Activated CD4-positive, CD25-positive, alpha-beta regulatory T cell treated with anti-CD3 and anti-CD28 coated beads, Interleukin-2, amount 50 U/mL, for 72 hours (primary cell): Measurements from ENCODE around the gene TCF15.

Source experiments
- DNase-seq: peaks from one replicate; pipeline ENCODE4 v3.0.0; 2021

The TCF15 gene, protein sequence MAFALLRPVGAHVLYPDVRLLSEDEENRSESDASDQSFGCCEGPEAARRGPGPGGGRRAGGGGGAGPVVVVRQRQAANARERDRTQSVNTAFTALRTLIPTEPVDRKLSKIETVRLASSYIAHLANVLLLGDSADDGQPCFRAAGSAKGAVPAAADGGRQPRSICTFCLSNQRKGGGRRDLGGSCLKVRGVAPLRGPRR

DNA sequence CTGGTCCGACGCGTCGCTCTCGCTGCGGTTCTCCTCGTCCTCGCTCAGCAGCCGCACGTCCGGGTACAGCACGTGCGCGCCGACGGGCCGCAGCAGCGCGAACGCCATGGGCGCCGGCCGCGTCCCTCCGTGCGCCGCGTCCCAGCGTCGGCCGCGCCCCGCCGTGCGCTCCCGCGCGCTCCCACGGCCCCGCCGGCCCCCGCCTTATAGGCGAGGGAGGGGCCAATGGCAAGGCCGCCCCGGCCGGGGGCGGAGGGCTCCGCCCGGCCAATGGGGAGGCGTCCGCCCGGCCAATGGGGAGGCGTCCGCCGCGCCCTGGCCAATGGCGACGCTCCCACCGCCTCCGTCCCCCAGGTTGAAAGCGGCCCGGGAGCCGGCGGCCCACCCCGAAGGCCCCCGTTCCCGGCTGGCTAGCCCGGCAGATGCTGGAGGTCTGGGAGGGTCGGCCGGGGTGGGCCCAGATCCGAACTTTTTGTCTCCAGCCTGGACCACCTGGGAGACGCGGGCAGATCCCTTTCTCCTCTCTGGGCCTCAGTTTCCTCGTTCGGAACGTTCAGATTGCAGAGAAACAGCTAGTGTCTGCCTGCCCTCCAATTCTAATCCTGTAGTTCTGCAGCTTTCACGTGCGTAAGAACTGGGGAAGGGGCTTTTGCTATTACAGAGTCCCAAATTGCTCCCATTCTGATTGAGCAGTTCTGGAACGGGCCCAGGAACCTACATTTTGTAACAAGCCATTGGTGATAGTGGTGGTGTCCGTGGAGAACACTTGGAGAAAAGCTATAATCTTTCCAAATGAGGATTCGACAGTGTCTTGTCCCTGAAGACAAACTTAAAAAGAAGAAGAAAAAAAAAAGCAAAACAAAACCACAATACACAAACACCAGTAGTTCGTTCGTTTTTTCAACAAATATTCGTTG, at the start of gene TCF15:
TCF15 (minus strand) TSS at position 180 of the 917 bp plus-strand sequence; CDS start at position 108, 72 bp downstream.
- DNase-seq = no peak

DNA sequence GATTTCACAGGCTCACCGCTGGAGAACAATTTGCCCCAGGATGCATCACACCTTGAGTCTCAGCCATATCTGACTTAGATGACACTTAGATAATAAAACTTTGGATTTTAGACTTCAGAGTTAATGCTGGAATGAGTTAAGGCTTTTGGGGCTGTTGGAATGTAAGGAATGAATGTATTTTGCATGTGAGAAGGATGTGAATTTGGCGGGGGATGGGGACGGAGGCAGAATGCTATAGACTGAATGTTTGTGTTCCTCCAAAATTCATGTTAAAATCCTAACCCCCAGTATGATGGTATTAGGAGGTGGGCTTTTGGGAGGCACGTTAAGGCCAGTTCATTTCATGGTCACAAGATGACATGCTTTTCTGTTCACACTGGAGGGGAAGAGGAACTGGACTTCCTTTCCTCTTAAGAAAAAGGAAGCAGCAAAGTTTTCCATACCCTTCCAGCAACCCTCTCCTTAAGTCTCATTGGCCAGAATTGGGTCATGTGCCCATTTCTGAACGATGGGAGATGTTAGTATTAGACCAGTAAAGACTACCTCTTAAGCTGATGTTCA, 48.7 kb upstream of the TCF15 start:
- no peak for DNase-seq

DNA sequence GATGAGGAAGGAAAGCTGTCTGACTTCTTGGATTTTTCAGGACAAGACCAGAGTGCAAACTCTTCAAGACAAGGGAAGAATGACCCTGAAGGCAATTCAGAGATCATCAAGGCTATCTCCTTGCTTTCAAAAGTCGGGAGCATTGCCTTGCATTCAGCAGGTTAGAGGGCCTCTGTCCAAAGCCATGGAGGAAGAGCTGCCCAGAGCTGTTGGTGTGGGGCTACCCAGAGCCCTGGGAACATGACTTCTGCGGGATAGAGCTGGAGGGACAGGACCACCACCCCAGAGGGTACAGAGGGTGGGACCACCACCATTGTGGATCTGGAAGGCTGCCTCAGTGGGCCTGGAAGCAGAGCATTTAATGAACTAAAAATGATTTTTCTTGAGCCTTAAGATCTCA, 48.1 kb upstream of the TCF15 start:
- no peak for DNase-seq

DNA sequence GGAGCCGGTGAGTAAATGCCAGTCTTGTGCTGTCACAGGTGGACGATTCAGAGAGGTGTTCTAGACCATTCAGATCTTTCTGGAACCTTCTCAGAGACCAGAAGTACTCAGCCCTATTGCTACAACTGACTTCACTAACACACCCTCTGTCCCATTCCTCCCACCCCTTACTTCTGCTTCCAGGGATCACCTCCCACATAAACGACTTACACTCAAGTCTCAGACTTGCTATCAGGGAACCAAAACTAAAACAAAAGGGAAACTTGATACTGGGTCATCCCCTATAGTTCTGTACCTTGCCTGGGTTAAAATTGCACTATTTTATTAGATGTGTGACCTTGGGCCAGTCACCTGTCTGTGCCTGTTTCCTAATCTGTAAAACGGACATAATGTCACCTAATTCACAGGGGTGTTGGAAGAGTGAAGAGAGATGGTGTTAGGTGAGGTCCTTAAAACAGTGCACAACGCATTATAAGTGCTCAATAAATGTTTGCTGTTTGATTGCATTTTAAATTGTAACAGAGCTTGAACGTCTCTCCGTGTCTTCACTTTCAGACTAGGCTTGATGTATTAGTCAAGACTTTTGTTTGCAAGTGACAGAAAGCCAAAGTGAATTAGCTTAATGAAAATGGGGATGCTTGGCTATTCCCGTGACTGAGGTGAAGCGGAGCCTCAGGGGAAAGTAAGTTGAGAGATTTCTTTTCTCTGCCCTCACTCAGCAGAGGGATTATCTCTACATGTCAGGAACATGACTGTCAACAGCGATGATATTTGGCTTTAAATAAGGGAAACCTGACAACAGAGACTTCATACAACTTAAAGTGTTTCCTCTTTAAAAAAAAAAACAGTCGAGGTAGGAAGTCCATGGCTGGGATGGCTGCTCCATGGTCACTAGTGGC, 45.9 kb upstream of the TCF15 start:
- no peak for DNase-seq

DNA sequence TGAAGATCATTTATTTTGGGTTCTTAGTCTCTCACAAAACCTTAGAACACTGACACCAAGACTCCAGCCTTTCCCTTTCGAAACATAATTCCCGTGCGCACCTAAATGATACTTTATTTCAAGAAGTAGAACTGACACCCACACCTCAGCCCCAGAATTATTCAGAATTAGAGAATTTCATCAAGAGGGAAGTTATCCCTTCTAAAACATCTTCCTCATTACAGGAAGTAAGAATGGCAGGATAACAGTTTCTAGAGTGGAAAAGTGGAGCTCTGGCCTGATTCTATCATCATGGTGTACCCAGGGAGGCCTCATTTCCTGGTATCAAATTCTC, 44.3 kb upstream of the TCF15 start:
- DNase-seq = no peak

DNA sequence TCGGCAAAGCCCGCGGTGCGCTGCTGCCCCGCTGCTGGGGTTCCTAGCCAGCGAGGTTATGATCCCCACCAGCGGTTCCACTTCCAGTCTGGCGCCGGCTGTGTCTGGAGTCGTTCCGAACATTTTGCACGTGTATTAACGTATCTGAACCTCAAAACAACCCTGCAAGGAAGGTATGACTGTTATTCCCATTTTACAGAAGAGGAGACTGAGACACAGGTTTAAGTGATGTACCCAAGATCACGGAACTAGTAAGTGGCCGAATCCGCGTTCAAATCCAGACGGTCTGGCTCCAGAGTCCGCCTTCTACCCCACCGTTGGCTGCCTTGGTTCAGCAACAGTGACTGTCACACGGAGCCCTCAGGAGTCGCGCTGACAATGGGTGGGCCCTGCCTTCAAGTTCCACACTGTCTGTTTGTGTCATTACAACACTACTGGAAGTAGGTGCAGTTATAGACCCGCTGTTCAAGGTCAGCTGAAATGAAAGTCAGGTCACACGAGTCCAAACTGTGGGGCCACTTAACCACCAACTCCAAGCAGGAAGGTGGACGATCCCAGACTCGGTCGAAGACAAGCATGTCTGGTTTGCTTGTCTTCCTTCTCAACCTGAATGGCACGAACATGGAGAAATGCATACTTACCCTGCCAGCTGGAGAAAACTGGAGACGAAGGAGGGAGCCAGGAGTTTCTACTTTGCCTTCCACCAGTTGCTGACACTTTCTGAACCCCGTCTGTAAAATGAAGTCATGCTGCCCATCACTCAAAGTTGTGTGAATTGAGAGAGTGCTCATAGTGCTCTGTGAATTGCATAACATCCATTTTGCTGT, 43.7 kb upstream of the TCF15 start:
- DNase-seq = no peak

DNA sequence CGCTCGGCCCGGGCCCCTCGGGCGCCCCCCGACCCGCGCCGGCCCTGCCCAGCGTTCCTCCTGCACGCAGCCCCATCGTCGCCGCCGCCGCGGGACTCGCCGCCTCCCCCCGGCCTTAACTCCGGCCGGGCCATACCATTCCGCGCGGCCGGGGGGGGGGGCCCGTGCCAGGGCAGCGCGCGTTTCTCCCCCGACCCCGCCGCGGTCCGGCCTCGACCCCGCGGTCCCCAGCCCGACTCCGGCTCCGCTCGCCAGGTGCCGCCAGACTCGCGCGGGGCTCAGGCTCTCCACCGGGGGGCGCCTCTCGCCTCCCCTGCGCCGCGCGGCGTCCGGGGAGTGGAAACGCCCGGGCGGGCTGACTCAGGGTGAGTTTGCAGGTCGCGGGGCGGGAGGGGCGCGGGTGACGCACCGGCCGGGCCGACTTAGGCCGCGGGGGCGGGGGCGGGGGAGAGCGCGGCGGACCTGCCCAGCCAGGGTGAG, 43.0 kb upstream of the TCF15 start, which contains the start of gene SRXN1:
SRXN1 (minus strand) TSS at position 91 of the 480 bp plus-strand sequence; CDS start at position 76, 15 bp downstream.
- DNase-seq = peak; percentile 88

DNA sequence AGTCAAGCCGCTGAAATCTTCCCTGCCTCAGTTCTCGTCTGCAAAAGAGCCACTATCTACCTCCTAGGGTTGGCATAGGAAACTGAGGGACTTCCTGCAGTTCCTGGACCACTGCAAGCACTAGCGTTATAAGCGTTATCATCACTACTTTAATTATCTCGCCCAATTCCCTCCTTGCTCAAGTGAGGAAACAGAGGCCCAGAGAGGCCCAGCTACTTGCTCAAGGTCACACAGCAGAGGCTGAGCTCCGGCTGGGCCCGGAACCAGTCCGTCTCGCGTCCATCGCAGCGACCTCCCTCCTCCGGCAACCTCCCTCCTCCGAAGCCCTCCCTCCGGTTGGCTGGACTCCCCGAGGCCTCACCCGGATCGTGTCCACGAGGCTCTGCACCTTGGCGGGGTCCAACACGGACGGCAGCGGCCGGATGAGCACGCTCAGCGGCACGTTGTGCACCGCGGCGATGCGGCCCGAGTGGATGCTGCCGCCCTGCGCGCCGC, 42.6 kb upstream of the TCF15 start:
- no peak for DNase-seq

DNA sequence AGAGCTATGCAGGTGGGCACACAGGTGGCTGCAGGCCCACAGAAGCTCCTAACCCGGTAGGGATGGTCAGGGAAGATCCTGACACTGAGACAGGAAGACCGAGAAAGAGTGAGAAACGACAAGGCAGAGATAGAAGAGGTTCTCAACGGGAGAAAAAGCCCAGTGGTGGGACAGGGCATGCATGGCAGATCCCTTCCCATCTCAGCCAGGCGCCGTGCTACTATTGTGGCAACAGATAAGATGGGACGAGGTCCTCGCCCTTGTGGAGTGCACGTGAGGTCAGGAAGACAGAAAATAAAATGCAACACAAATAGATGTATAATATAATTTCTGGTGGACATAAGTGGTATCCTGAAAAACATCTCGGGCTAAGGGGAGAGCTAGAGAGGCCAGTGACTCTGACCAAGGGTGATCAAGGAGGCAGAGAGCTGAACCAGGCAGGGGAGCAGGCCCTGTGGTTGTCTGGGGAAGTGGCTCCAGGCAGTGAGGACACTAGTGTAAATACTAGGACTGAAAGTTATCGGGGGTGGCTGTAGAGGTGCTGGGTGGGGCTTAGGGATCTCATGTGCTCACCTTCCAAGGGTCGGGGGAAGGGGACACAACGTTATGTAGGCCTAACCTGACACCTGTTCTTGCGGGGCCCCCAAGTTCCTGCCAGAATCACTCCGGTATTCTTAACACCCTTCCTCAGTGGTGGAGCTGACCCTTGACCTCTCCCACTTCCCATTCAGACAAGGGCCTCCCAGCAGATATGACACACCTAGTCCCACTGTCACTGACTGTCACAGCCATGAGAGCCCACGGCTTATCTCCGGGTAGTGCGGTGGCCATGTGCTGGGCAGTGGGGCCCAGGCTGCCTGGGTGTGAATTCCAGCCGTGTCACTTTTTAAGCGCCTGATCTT, 41.9 kb upstream of the TCF15 start:
- no peak for DNase-seq

DNA sequence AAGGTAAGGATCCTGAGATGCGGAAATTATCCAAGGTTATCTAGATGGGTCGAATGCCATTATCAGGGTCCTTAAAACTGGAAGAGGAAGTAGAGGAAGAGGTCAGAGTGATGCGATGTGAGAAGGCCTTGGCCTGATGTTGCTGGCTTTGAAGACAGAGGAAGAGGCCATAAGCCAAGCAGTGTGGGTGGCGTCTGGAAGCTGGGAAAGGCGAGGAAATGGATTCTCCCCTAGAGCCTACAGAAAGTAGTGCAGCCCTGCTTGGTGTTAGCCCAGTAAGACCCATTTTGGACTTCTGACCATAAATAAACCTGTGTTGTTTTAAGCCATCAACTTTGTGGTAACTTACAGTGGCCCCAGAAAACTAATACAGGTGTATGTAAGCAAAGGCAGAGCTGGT, 40.8 kb upstream of the TCF15 start:
- DNase-seq = no peak

DNA sequence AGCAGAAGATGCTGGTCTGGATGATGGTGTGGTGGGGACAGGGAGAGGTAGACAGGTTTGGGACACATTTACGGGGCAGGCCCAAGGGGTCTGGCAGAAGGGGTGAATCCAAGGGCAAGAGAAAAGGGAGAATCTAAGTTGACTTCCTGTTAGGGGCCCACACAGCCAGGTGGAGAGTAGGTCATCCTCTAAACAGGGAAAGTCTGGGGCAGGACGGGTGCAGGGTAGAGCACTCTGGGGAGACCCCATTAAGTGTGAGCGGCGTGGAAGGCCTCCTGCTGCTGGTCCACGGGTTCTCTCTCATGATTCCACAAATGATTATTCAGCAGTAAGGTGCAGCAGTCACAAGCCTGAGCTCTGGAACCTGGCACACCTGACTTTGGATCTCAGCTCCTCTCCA, 40.2 kb upstream of the TCF15 start:
- DNase-seq = no peak

DNA sequence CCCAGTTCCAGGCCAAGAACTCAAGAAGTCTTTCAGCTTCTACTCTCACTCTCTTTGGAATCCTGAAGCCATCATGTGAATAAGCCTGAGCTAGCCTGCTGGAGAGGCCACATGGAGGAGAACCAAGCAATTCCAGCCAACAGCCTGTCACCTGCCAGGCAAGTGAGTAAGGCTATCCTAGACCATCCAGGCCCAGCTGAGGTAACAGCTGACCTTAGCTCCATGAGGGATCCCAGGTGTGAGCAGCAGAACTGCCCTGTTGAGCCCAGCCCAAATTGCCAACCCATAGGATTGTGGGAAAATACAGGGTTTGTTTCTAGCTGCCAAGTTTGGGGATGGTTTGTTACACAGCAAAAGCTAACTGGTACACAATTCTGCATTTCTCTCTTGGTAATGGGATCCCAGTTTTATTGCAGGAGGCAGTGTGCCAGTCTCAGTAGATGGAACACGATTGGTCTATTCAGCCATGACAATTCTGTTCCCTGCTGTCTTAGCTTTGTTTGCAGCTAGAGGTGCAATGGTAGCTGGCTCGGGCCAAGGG, 37.4 kb upstream of the TCF15 start:
- DNase-seq = no peak

DNA sequence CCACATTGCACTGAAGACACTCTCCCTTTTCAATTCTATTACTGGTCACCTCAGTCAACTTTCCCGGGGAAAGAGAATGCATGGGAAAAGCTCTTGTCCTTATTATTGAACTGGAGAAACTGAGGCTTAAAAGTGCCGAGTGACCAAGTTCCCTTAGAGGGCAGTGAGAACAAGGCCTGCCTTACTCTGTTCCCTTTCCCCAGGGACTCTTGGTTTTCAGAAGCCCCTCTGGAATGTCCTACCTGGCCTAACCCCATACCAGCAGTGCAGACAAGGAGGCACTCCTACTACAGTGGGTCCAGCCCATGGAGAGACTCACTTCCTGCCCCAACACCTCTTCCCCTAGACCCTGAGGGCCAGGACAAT, 36.7 kb upstream of the TCF15 start:
- no peak for DNase-seq

DNA sequence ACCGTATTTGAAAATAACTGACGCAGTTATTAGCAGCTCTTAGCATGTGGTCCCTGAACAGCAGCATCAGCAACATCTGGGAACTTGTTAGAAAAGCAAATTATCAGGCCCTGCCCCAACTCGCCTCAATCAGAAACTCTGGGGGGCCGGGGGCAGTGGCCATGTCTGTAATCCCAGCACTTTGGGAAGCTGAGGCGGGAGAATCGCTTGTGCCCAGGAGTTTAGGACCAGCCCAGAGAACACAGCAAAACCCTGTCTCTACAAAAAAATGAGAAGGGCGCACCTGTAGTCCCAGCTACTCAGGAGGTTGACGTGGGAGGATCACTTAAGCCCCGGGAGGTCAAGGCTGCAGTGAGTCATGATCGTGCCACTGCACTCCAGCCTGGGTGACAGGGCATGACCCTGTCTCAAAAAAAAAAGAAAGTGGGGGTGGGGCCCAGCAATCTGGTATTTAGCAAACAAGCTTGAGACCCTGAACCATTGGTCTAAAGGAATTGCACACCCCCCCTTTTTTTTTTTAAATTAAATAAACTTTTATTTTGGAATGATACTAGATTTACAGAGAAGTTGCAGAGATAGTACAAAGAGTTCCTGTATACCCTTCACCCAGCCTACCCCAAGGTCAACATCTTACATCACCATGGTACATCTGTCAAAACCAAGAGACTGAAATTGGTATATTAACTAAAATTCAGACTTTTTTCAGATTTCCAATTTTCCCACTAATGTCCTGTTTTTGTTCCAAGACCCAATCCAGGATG, 36.2 kb upstream of the TCF15 start:
- DNase-seq = no peak

DNA sequence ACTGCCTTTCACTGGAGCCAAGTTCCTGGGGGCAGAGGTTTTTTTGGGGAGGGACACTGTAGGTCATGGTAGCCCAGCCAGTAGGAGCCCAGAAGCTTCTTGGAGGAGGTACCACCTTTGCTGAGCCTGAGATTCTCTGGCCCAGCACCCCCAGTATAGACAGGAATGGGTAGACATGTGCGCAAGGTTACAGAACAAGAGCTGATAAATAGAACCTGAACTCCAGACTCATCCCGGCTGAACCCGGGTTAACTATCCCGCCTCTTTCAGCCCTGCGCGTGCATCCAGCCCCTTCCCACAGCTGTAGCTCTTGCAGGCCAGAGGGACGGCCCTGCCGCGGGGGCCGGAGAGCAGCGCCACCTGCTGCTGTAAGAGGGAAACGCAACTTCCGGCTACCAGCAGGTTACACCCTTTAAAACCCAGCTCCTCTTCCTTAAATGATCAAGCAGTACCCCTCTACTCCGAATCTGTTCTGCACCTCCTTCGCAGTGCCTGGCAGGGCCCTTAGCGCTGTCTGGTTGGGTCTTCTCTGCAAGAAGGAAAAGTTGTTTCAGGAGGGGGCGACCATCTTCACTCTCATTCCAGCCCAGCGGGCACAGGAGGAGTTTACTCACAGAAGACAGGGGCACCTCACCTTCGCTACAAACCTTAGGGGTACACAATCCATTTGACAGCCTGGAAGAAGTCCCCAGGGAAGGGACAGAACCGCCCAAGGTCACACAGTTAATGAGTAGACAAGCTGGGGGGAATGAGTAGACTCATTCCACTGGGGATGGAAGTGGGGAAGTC, 35.4 kb upstream of the TCF15 start:
- DNase-seq = peak; percentile 85

DNA sequence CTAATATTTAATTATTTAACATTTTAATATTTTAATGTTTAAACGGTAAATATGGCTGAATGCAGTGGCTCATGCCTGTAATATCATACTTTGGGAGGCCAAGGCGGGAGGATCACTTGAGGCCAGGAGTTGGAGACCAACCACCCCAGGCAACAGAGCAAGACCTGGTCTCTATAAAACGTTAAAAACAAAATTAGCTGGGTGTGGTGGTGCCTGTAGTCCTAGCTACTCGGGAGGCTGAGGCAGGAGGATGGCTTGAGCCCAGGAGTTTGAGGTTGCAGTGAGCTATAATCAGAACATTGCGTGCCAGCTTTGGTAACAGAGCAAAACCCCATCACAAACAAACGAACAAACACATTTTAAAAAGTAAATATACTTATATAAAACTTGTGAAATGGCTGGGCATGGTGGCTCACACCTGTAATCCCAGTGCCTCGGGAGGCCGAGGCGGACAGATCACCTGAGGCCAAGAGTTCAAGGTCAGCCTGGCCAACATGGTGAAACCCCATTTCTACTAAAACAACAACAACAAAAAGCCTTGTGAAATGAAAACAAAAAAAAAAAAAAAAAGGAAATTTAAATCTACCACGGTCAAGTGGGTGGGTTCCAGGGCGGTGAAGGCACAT, 34.7 kb upstream of the TCF15 start:
- DNase-seq = no peak

DNA sequence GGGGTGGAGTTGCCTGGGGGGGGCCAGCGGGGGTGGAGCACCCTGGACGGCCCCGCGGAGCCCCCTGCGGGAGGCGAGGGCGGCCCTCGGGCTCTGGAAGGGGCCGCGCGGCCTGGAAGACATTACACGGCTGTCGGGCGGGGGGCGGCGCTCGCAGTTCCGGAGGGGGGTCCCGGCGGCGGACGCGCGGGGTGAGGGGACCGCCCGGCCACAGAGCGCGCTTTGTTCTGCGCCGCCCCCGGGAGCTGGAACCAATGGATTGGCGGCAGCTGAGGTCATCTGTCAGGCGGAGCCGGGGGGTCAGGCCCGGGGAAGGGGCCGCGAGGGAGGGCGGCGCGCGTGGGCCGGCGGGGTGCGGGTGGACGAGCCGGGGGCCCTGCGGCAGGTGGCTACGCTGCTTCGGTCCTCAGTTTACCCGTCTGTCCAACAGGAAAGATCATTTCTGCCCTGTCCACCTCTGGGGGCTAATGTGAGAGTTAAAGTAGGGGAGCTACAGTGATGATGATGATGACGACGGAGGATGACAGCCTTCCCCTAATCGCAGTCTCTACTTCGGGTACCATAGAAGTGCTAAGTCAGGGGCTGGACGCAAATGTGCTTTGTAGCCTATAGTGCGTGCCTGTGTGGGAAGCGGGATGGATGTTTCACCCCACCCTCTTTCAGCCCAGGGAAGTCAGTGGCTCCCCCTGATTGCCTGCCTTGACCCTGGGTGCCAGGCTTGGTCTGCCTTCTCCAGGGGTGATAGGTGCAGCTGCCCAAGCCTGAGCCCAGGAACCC, 32.5 kb upstream of the TCF15 start:
- DNase-seq = no peak
